Esophagus muscularis mucosa (tissue), 4 donors: ENCODE results near the gene HDAC3.

Source experiments
- EP300 ChIP-seq: sonication (generic); formaldehyde crosslinking; IDR thresholded peaks from one replicate; pipeline ENCODE4 v1.6.1; 2017; ENCODE audit warnings: antibody characterized with exemption
- POLR2A ChIP-seq: fragments of 450-650 bp; IDR thresholded peaks from one replicate; pipeline ENCODE4 v1.6.1; 2017; ENCODE audit warnings: antibody characterized with exemption, moderate library complexity, mild to moderate bottlenecking, low read depth
- POLR2AphosphoS5 ChIP-seq, 2 donors: sonication (generic); formaldehyde crosslinking; IDR thresholded peaks; one replicate each; pipeline ENCODE4 v1.6.1; 2017; ENCODE audit warnings: antibody characterized with exemption in 2 of 2
- TF ChIP-seq, protein P1 (sequence below), 3 experiments: fragments of 200-600 bp in 2 of 3; fragments of 450-650 bp in 1 of 3; sonication (generic) in 2 of 3; IDR thresholded peaks; one replicate each; pipeline ENCODE4 v1.5.1; 2017 to 2019; ENCODE audit warnings: antibody characterized with exemption in 3 of 3, mild to moderate bottlenecking in 2 of 3, moderate library complexity in 1 of 3

DNA sequence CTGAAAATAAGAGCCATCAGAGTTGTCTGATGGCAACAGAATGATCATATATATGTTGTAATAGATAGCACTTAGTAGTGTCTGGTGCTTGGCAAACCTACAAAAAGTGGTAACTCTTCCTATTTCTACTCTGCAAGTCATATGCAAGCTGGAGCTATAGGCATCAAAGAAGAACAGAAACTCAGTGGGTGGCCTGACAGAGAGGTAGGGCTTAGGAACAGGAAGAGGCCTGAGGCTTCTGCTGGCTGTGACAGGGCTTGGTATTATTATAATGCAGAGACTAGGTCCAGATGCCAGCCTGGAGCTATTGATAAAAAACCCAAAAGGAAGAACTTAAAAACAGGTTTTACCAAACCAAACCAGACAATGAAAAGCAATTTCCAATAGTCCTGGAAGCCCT lies 13.5 kb downstream of the HDAC3 start:
- TF ChIP-seq POLR2A (no peak), EP300 (no peak), POLR2AphosphoS5 (IDR thresholded peaks at IDR 0.05) (no peak)
- TF ChIP-seq, protein P1, sequence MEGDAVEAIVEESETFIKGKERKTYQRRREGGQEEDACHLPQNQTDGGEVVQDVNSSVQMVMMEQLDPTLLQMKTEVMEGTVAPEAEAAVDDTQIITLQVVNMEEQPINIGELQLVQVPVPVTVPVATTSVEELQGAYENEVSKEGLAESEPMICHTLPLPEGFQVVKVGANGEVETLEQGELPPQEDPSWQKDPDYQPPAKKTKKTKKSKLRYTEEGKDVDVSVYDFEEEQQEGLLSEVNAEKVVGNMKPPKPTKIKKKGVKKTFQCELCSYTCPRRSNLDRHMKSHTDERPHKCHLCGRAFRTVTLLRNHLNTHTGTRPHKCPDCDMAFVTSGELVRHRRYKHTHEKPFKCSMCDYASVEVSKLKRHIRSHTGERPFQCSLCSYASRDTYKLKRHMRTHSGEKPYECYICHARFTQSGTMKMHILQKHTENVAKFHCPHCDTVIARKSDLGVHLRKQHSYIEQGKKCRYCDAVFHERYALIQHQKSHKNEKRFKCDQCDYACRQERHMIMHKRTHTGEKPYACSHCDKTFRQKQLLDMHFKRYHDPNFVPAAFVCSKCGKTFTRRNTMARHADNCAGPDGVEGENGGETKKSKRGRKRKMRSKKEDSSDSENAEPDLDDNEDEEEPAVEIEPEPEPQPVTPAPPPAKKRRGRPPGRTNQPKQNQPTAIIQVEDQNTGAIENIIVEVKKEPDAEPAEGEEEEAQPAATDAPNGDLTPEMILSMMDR (IDR thresholded peaks at IDR 0.05), result no peak
